AG04450 (cell line): ENCODE measurements around the gene FAM131C. TPM values are rescaled to one million over a fixed set of nuclear protein-coding genes. Genes with fewer than 3 reads are reported as not detected.
A peak's percentile ranks its signal among the peaks of the same experiment; 100 is the strongest.

Source experiments
- CTCF ChIA-PET: fragments of 300-600, 350-600 bp; formaldehyde crosslinking; extraction: SDS; loops from one replicate; lab custom pipeline; 2022; ENCODE audit warnings: antibody characterized with exemption, inconsistent platforms; lab: Charles Lee
- POLR2A ChIA-PET: fragments of 350-600 bp; formaldehyde crosslinking; extraction: SDS; loops from one replicate; lab custom pipeline; 2021; ENCODE audit warnings: antibody characterized with exemption, inconsistent platforms; lab: Yijun Ruan, JAX
- DNase-seq: peaks from one replicate; pipeline ENCODE4 v3.0.0-alpha.2; 2011; ENCODE audit warnings: low read depth, low spot score
- H3K27ac ChIP-seq: one replicate; pipeline ENCODE4 v1.5.1; 2012; ENCODE audit warnings: low read depth, low read length, control low read depth
- H3K27me3 ChIP-seq: one replicate; pipeline ENCODE4 v1.6.0; 2012; ENCODE audit warnings: low read length; ENCODE audit not compliant: control insufficient read depth, insufficient read depth
- H3K4me3 ChIP-seq: 2 replicates; pipeline ENCODE4 v1.5.1; 2011; ENCODE audit warnings: mild to moderate bottlenecking, low read depth, low read length, control low read depth
- H3K9me3 ChIP-seq: 2 replicates; pipeline ENCODE4 v1.5.1; 2012; ENCODE audit warnings: low read length; ENCODE audit not compliant: control insufficient read depth, insufficient read depth
- polyA plus RNA-seq: library from polyadenylated mRNA; depleted of rRNA; stranded (reverse); fragments of >200 nt; gene quantifications from 2 replicates; pipeline ENCODE4 v1.2.3, GENCODE V29; 2011
- TF ChIP-seq, protein P1 (sequence below): IDR thresholded peaks from 2 replicates; pipeline ENCODE4 v1.5.1; 2011; ENCODE audit warnings: low read depth, low read length, control low read depth, inconsistent platforms

FAM131C gene
- polyA plus RNA-seq, 1 experiment: 0.20 TPM

DNA sequence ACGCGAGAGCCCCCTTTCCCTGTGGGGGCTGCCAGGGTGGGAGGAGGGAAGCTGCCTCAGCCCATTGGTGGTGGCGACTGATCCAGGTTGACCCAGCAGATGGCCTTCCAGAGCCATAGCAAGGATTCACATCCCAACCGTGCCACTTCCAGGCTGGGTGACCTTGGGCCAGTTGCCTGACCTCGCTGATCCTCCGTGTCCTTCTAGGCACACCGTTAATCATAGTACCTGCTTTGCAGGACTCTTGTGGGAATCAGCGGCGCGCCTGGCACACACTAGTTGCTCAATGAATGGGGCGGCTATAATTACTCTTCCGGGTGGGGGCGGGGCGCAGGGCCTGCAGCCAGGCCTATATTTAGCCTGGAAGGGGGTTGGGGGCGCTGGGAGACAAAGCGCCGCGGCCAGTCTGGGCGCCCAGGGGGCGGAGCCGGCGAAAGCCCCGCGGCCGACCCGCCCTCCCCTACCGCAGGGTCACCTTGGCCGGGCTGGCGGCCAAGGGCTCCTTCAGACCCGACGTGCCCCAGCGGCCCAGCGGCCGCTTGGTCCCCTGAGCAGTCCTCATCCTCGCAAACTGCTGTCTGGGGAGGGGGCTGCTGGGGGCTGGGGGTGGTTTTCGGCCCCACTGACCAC, 60.7 kb downstream of the FAM131C start:
- ChIA-PET CTCF (interaction anchor here (0.8 kb wide), 1 partner anchor 42 kb away, joined by 4 read pairs; no protein-coding TSS in a partner anchor), POLR2A (no interaction called here)
- Histone ChIP-seq H3K9me3 (peaks cover 6% of the 10 kb centered on the region; the same call in 1 of the 2 replicates), H3K27me3 (no peaks in the 10 kb centered on the region), H3K4me3 (peak overlapping the region; percentile 40), H3K27ac (no peak overlapping the region)
- no peak for DNase-seq
- TF ChIP-seq, protein P1, sequence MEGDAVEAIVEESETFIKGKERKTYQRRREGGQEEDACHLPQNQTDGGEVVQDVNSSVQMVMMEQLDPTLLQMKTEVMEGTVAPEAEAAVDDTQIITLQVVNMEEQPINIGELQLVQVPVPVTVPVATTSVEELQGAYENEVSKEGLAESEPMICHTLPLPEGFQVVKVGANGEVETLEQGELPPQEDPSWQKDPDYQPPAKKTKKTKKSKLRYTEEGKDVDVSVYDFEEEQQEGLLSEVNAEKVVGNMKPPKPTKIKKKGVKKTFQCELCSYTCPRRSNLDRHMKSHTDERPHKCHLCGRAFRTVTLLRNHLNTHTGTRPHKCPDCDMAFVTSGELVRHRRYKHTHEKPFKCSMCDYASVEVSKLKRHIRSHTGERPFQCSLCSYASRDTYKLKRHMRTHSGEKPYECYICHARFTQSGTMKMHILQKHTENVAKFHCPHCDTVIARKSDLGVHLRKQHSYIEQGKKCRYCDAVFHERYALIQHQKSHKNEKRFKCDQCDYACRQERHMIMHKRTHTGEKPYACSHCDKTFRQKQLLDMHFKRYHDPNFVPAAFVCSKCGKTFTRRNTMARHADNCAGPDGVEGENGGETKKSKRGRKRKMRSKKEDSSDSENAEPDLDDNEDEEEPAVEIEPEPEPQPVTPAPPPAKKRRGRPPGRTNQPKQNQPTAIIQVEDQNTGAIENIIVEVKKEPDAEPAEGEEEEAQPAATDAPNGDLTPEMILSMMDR: no peak

DNA sequence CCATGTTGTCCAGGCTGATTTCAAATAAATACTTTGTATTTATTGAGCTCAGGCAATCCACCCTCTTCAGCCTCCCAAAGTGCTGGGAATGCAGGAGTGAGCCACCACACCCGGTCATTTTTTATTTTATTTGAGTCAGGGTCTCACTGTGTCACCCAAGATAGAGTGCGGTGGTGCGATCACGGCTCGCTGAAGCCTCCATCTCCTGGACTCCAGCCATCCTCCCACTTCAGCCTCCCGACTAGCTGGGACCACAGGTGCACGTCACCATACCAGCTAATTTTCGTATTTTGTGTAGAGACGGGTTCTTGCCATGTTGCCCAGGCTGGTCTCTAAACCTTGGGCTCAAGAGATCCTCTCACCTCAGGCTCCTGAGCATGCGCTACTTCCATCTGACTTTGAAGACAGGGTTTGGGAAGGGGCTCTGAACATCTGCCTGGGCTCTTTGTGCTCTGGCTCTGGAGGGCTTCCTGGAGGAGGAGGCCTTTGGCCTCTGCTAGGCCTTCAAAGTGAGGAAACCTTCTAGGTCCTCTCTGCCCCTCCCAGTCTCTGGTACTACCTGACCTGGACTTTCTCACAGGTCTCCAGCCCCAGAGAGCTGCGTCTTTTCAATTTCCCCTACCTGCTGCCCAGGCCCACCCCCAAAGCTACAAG, 61.4 kb downstream of the FAM131C start:
- no peak for DNase-seq
- CTCF ChIA-PET: interaction anchor here (0.8 kb wide), 2 partner anchors 42 to 197 kb away, joined by 3 to 4 read pairs; no protein-coding TSS in a partner anchor
- POLR2A ChIA-PET: no interaction called here
- Histone ChIP-seq H3K27ac (no peak overlapping the region), H3K27me3 (no peaks in the 10 kb centered on the region), H3K9me3 (peaks cover 6% of the 10 kb centered on the region; the same call in 1 of the 2 replicates), H3K4me3 (no peak overlapping the region)
- TF ChIP-seq, protein P1: no peak

DNA sequence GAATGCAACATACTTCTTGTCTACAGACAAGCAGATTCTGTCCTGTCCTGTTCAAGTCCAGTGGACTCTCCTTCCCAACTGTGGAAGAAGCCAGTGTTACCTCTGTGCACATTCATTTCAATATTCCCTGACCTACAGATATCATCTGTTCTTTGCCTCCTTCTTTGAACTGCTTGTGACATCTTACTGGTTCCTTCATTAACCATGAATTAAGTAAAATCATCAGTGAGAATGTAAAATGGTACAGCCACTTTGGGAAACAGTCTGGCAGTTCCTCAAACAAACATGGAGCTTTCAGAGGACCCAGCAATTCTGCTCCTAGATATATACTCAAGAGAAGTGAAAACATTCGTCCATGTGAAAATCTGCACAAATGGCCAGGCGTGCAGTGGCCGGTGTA, 62.6 kb downstream of the FAM131C start:
- H3K27me3 ChIP-seq: no peaks in the 10 kb centered on the region
- POLR2A ChIA-PET: no interaction called here
- TF ChIP-seq, protein P1: no peak
- CTCF ChIA-PET: interaction anchor here (0.7 to 5.7 kb wide), 4 partner anchors 16 to 195 kb away, joined by 3 to 31 read pairs (median 6); no protein-coding TSS in a partner anchor
- peaks cover 6% of the 10 kb centered on the region; the same call in 1 of the 2 replicates for H3K9me3 ChIP-seq
- no peak overlapping the region for H3K4me3 ChIP-seq
- DNase-seq: no peak
- no peak overlapping the region for H3K27ac ChIP-seq

DNA sequence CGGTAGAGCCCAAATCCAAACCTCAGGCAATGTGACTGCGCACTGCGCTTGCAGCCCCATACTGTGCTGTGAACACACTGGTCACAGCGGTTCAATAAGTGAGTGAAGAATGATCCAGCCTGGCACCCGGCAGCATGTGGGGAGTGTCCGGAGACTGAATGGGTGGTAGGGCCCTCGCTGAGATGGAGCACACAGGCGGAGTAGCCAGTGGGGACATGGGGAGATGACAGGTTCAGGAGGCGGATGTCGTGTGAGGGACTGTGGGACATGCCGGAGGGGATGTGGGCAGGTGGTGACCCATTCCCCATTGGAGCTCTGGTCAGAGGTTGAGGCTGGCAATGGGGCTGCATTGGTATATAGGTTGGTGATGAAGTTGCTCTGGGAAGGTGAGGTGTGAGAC, 63.8 kb downstream of the FAM131C start:
- H3K4me3 ChIP-seq: no peak overlapping the region
- no peak overlapping the region for H3K27ac ChIP-seq
- no peak for DNase-seq
- ChIA-PET POLR2A (no interaction called here), CTCF (interaction anchor here (0.6 to 5.7 kb wide), 19 partner anchors 8 to 248 kb away, joined by 3 to 31 read pairs (median 4); partner anchors contain the start of genes FAM131C and HSPB7)
- H3K27me3 ChIP-seq: no peaks in the 10 kb centered on the region
- TF ChIP-seq, protein P1: no peak
- no peaks in the 10 kb centered on the region for H3K9me3 ChIP-seq
